ENCODE measurements around the gene JCAD. TPM values are rescaled to one million over a fixed set of nuclear protein-coding genes. Genes with fewer than 3 reads are reported as not detected.
"Not testable (repeated sequence)": the region's sequence is repeated elsewhere in the genome, so short reads cannot be mapped to it uniquely, and the experiment has no call there.

JCAD gene
- total and polyA plus RNA-seq, 10 of the 15 experiments (the other 5 are each of a cell fraction or from before 2014, with no cell fraction given), result 0.28 TPM; not detected in 9

DNA sequence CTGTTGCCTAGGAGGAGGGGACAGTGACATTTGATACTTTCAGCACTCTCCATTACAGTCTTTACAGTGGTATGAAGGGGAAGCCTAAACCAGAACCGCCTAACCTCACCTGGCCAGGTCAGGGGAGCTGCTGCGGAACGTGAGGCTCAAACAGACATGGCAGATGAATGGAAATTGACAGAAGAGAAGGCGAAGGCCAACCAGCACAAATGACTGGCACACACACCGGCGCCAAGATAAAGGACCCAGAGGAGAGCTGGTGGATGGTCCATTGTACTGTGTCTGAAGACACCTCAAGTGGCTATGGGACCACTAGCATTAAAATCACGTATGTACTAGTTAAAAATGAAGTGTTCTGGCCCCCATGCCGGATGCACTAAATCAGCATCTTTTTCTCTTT, 53.0 kb downstream of the JCAD start (continued):
- TF ChIP-seq, protein P1, sequence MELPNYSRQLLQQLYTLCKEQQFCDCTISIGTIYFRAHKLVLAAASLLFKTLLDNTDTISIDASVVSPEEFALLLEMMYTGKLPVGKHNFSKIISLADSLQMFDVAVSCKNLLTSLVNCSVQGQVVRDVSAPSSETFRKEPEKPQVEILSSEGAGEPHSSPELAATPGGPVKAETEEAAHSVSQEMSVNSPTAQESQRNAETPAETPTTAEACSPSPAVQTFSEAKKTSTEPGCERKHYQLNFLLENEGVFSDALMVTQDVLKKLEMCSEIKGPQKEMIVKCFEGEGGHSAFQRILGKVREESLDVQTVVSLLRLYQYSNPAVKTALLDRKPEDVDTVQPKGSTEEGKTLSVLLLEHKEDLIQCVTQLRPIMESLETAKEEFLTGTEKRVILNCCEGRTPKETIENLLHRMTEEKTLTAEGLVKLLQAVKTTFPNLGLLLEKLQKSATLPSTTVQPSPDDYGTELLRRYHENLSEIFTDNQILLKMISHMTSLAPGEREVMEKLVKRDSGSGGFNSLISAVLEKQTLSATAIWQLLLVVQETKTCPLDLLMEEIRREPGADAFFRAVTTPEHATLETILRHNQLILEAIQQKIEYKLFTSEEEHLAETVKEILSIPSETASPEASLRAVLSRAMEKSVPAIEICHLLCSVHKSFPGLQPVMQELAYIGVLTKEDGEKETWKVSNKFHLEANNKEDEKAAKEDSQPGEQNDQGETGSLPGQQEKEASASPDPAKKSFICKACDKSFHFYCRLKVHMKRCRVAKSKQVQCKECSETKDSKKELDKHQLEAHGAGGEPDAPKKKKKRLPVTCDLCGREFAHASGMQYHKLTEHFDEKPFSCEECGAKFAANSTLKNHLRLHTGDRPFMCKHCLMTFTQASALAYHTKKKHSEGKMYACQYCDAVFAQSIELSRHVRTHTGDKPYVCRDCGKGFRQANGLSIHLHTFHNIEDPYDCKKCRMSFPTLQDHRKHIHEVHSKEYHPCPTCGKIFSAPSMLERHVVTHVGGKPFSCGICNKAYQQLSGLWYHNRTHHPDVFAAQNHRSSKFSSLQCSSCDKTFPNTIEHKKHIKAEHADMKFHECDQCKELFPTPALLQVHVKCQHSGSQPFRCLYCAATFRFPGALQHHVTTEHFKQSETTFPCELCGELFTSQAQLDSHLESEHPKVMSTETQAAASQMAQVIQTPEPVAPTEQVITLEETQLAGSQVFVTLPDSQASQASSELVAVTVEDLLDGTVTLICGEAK (IDR thresholded peaks at IDR 0.05; ENCODE audit: borderline replicate concordance), result no peak
- no peak for TF ChIP-seq MTA3 (IDR thresholded peaks at IDR 0.05; ENCODE audit: borderline replicate concordance, low read length)
- no peak for TF ChIP-seq ZNF622 (IDR thresholded peaks at IDR 0.05)
- TF ChIP-seq LARP7 (IDR thresholded peaks at IDR 0.05), result no peak
- TF ChIP-seq ASH2L (IDR thresholded peaks at IDR 0.05; ENCODE audit: borderline replicate concordance, low read depth), result no peak
- TF ChIP-seq, protein P2, sequence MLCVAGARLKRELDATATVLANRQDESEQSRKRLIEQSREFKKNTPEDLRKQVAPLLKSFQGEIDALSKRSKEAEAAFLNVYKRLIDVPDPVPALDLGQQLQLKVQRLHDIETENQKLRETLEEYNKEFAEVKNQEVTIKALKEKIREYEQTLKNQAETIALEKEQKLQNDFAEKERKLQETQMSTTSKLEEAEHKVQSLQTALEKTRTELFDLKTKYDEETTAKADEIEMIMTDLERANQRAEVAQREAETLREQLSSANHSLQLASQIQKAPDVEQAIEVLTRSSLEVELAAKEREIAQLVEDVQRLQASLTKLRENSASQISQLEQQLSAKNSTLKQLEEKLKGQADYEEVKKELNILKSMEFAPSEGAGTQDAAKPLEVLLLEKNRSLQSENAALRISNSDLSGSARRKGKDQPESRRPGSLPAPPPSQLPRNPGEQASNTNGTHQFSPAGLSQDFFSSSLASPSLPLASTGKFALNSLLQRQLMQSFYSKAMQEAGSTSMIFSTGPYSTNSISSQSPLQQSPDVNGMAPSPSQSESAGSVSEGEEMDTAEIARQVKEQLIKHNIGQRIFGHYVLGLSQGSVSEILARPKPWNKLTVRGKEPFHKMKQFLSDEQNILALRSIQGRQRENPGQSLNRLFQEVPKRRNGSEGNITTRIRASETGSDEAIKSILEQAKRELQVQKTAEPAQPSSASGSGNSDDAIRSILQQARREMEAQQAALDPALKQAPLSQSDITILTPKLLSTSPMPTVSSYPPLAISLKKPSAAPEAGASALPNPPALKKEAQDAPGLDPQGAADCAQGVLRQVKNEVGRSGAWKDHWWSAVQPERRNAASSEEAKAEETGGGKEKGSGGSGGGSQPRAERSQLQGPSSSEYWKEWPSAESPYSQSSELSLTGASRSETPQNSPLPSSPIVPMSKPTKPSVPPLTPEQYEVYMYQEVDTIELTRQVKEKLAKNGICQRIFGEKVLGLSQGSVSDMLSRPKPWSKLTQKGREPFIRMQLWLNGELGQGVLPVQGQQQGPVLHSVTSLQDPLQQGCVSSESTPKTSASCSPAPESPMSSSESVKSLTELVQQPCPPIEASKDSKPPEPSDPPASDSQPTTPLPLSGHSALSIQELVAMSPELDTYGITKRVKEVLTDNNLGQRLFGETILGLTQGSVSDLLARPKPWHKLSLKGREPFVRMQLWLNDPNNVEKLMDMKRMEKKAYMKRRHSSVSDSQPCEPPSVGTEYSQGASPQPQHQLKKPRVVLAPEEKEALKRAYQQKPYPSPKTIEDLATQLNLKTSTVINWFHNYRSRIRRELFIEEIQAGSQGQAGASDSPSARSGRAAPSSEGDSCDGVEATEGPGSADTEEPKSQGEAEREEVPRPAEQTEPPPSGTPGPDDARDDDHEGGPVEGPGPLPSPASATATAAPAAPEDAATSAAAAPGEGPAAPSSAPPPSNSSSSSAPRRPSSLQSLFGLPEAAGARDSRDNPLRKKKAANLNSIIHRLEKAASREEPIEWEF (IDR thresholded peaks at IDR 0.05; ENCODE audit: insufficient replicate concordance, low read depth, low read length), result no peak
- no peak for TF ChIP-seq SUZ12 (IDR thresholded peaks at IDR 0.05; ENCODE audit: unreplicated experiment)

DNA sequence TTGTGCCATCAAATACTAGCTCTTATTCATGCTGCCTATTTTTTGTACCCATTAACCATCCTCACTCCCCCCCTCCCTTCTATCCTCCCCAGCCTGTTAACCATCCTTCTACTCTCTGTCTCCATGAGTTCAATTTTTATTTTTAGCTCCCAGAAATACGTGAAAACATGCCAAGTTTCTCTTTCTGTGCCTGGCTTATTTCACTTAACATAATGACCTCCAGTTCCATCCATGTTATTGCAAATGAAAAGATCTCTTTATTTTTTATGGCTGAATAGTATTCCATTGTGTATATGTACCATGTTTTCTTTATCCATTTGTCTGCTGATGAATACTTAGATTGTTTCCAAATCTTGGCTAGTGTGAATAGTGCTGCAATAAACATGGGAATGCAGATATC, 54.3 kb downstream of the JCAD start:
- H3K9me3 ChIP-seq (replicated peaks; ENCODE audit: control insufficient read depth, insufficient read depth, low read length); SMC1A ChIA-PET (ENCODE audit: uncharacterized antibody, unreplicated experiment); RAD21 ChIA-PET (ENCODE audit: unreplicated experiment); H4K20me1 ChIP-seq (ENCODE audit: control insufficient read depth, insufficient read depth); H3K4me1 ChIP-seq (ENCODE audit: control insufficient read depth, insufficient read depth, low read length); DNase-seq (ENCODE audit: low read depth, low spot score); H3K4me2 ChIP-seq (ENCODE audit: control insufficient read depth, insufficient read depth); H3K9ac ChIP-seq (ENCODE audit: control insufficient read depth, insufficient read depth, low read length); H3K4me3 ChIP-seq; H3K27me3 ChIP-seq (replicated peaks in 1 of 2; ENCODE audit: control insufficient read depth in 2 of 2, insufficient read depth in 2 of 2, low read length in 1 of 2); intact Hi-C loops (cut with micrococcal nuclease; ENCODE audit: unreplicated experiment); H3K27ac ChIP-seq (ENCODE audit: control insufficient read depth, insufficient read depth); BruUV-seq (replicated peaks); H2AFZ ChIP-seq (ENCODE audit: control insufficient read depth, low read depth, low read length); ATAC-seq; FAIRE-seq; H3K36me3 ChIP-seq (ENCODE audit: control insufficient read depth in 2 of 2, insufficient read depth in 2 of 2, low read length in 1 of 2); H3K79me2 ChIP-seq (ENCODE audit: control insufficient read depth, insufficient read depth, low read length): not testable (repeated sequence)
- ChIA-PET POLR2A (interaction anchor here (0.7 kb wide), 1 partner anchor 855 kb away, joined by 3 read pairs; no protein-coding TSS in a partner anchor), CTCF (interaction anchor here (0.6 to 1.6 kb wide), 4 partner anchors 236 to 464 kb away, joined by 3 to 4 read pairs (median 3); no protein-coding TSS in a partner anchor)
- in situ Hi-C loops (cut with MboI), result loop anchor here (25.0 kb wide), 1 partner anchor 232 kb away; no protein-coding TSS in a partner anchor
- WGBS (ENCODE audit: insufficient coverage, insufficient replicate concordance, low lambda C conversion rate, missing lambda C conversion rate), result 0% methylated on average over 1 of the region's 1 CpG

Data from GM12878 (cell line).